Measurements from ENCODE around the gene MPHOSPH10.

- TF ChIP-seq CTCF (IDR thresholded peaks at IDR 0.05; ENCODE audit: borderline replicate concordance, extremely low read depth, low read length, poor library complexity, severe bottlenecking): no peak
- TF ChIP-seq EZH2 (IDR thresholded peaks at IDR 0.05; ENCODE audit: borderline replicate concordance, low read depth, low read length, severe bottlenecking): no peak
Measured at GRCh38 chr2:71166812-71167211, 36.4 kb downstream of the MPHOSPH10 start.

All from DND-41 (cell line).